GM23338 (cell line): ENCODE results near the gene KDM4B.

ENCODE experiments used
- EZH2 ChIP-seq: fragments of 200-600 bp; sonication (generic); IDR thresholded peaks from one replicate; pipeline ENCODE4 v1.8.0; 2017; ENCODE audit warnings: antibody characterized with exemption, mild to moderate bottlenecking, low read depth; ENCODE audit not compliant: unreplicated experiment
- EZH2phosphoT487 ChIP-seq: fragments of 200-600 bp; sonication (generic); IDR thresholded peaks from one replicate; pipeline ENCODE4 v1.8.1; 2018; ENCODE audit warnings: antibody characterized with exemption; ENCODE audit not compliant: unreplicated experiment
- POLR2AphosphoS5 ChIP-seq: IDR thresholded peaks from 2 replicates; pipeline ENCODE4 v1.6.1; 2016; ENCODE audit warnings: antibody characterized with exemption, low read depth
- TF ChIP-seq, protein P1 (sequence below), 2 experiments: fragments of 200-600 bp in 1 of 2; sonication (generic) in 1 of 2; conservative IDR thresholded peaks; 2 replicates each; pipeline versions ENCODE4 v1.5.1 to v1.6.1; 2016 to 2017; ENCODE audit warnings: antibody characterized with exemption in 2 of 2, low read depth in 2 of 2, mild to moderate bottlenecking in 2 of 2, moderate library complexity in 1 of 2
- TF ChIP-seq, protein P2 (sequence below): IDR thresholded peaks from 2 replicates; pipeline ENCODE4 v1.6.1; 2016; ENCODE audit warnings: antibody characterized with exemption

- TF ChIP-seq, protein P1, sequence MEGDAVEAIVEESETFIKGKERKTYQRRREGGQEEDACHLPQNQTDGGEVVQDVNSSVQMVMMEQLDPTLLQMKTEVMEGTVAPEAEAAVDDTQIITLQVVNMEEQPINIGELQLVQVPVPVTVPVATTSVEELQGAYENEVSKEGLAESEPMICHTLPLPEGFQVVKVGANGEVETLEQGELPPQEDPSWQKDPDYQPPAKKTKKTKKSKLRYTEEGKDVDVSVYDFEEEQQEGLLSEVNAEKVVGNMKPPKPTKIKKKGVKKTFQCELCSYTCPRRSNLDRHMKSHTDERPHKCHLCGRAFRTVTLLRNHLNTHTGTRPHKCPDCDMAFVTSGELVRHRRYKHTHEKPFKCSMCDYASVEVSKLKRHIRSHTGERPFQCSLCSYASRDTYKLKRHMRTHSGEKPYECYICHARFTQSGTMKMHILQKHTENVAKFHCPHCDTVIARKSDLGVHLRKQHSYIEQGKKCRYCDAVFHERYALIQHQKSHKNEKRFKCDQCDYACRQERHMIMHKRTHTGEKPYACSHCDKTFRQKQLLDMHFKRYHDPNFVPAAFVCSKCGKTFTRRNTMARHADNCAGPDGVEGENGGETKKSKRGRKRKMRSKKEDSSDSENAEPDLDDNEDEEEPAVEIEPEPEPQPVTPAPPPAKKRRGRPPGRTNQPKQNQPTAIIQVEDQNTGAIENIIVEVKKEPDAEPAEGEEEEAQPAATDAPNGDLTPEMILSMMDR (conservative IDR thresholded peaks at IDR 0.05; ENCODE audit: low read depth in 2 of 2), result no peak
- no peak for TF ChIP-seq EZH2phosphoT487
- TF ChIP-seq, protein P2, sequence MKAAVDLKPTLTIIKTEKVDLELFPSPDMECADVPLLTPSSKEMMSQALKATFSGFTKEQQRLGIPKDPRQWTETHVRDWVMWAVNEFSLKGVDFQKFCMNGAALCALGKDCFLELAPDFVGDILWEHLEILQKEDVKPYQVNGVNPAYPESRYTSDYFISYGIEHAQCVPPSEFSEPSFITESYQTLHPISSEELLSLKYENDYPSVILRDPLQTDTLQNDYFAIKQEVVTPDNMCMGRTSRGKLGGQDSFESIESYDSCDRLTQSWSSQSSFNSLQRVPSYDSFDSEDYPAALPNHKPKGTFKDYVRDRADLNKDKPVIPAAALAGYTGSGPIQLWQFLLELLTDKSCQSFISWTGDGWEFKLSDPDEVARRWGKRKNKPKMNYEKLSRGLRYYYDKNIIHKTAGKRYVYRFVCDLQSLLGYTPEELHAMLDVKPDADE, result no peak
- no peak for TF ChIP-seq POLR2AphosphoS5
- no peak for TF ChIP-seq EZH2
These were observed 140.0 kb downstream of the KDM4B start for GRCh38 chr19:5108866-5109265.
